ENCODE results near the gene MB.

The MB gene

DNA sequence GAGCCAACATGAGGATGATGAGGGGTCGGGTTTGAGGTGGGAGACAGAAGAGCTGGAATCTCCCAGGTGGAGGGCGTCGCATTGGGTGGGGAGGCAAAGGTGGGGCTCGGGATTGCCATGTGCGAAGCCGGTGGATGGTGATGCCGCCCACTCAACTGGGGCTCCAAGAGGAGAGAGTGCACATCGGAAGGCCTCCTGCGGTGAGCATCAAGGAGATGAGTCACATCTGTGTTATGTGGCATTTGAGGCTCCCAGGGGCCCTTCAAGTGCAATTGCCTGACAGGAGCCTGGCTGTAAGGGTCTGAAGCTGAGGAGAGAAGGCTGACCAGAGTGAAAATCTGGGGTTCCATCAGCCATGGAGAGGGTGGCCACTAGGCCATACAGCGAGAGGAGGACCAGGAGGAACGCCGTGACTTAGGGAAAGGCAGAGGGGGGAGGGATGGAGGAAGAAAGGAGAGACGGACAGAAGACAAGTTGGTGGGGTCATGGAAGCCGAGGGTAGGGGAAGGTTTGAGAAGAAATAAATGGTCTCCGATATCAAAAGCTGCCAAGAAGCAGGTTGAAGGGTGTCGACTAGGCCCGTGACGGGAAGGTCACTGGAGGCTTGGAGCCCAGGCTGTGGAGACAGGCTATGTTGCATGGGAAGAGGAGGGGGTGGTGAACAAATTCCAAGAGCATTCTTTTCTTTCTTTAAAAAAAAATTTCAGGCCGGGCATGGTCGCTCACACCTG lies 55.2 kb downstream of the MB start:
- H3K27me3 ChIP-seq (ENCODE audit: insufficient read depth, low read depth): peaks cover 9% of the 10 kb centered on the region; the same call in 1 of the 2 replicates
- H3K4me3 ChIP-seq (IDR thresholded peaks at IDR 0.05; ENCODE audit: insufficient read depth, low read depth, low read length): no peak overlapping the region
- H3K9ac ChIP-seq: no peak overlapping the region
- H3K4me2 ChIP-seq: no peak overlapping the region
- H3K36me3 ChIP-seq (ENCODE audit: insufficient read depth): no peaks in the 10 kb centered on the region
- H4K20me1 ChIP-seq (ENCODE audit: insufficient read depth): no peaks in the 10 kb centered on the region
- no peak overlapping the region for H2AFZ ChIP-seq (ENCODE audit: low read depth)
- peaks cover 4% of the 10 kb centered on the region for H3K4me1 ChIP-seq (ENCODE audit: low read depth, poor library complexity, severe bottlenecking)
- no peaks in the 10 kb centered on the region for H3K79me2 ChIP-seq (ENCODE audit: insufficient read depth, low read depth)
- no peak overlapping the region for H3K27ac ChIP-seq
- TF ChIP-seq, protein P1, sequence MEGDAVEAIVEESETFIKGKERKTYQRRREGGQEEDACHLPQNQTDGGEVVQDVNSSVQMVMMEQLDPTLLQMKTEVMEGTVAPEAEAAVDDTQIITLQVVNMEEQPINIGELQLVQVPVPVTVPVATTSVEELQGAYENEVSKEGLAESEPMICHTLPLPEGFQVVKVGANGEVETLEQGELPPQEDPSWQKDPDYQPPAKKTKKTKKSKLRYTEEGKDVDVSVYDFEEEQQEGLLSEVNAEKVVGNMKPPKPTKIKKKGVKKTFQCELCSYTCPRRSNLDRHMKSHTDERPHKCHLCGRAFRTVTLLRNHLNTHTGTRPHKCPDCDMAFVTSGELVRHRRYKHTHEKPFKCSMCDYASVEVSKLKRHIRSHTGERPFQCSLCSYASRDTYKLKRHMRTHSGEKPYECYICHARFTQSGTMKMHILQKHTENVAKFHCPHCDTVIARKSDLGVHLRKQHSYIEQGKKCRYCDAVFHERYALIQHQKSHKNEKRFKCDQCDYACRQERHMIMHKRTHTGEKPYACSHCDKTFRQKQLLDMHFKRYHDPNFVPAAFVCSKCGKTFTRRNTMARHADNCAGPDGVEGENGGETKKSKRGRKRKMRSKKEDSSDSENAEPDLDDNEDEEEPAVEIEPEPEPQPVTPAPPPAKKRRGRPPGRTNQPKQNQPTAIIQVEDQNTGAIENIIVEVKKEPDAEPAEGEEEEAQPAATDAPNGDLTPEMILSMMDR (conservative IDR thresholded peaks at IDR 0.05; ENCODE audit: low read depth, low read length): no peak

DNA sequence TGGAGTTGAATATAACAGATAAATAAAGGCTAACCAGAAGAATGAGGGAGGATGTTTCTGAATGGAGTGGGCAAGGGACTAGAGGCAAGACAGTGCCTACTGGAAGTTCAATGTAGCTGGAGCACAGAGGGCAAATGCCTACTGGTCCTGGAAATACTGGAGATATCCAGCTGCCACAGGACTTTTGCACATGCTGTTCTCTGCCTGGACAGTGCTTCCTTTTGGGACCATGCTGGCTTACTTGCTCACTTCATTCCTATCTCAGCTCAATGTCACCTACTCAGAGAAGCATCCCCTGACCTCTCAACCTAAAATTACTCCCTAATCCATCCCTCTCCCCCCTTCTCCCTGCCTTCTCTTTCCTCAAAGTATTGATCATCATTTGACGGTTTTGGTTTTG lies 56.3 kb downstream of the MB start:
- Histone ChIP-seq H2AFZ (ENCODE audit: low read depth) (no peak overlapping the region), H3K4me3 (IDR thresholded peaks at IDR 0.05; ENCODE audit: insufficient read depth, low read depth, low read length) (no peak overlapping the region), H3K4me2 (no peak overlapping the region), H3K36me3 (ENCODE audit: insufficient read depth) (no peaks in the 10 kb centered on the region), H3K79me2 (ENCODE audit: insufficient read depth, low read depth) (no peaks in the 10 kb centered on the region), H3K27me3 (ENCODE audit: insufficient read depth, low read depth) (peaks cover 12% of the 10 kb centered on the region; the same call in 1 of the 2 replicates), H3K9ac (no peak overlapping the region), H4K20me1 (ENCODE audit: insufficient read depth) (no peaks in the 10 kb centered on the region), H3K4me1 (ENCODE audit: low read depth, poor library complexity, severe bottlenecking) (peaks cover 4% of the 10 kb centered on the region), H3K27ac (no peak overlapping the region)
- TF ChIP-seq, protein P1 (conservative IDR thresholded peaks at IDR 0.05; ENCODE audit: low read depth, low read length): no peak

DNA sequence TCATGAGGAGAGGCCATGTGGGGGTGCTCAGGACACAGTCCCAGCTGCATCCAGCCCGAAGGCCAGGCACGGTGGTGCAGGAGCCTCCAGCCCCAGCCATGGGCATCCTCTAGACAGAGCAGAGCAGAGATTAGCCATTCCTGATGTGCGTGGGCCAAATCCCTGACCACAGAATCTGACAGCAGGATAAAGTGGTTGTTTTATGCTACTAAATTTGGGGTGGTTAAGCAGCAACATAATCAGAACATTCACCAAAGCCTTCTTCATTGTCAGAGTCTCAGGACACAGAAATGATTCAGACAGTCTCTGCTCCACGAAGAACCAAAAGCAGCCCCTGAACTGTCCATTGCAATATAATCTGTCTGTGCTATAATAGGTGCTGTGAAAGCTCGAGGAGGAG lies 56.8 kb downstream of the MB start:
- no peak overlapping the region for H3K27ac ChIP-seq
- H4K20me1 ChIP-seq (ENCODE audit: insufficient read depth): no peaks in the 10 kb centered on the region
- H3K36me3 ChIP-seq (ENCODE audit: insufficient read depth): no peaks in the 10 kb centered on the region
- peaks cover 4% of the 10 kb centered on the region for H3K4me1 ChIP-seq (ENCODE audit: low read depth, poor library complexity, severe bottlenecking)
- no peak overlapping the region for H3K4me3 ChIP-seq (IDR thresholded peaks at IDR 0.05; ENCODE audit: insufficient read depth, low read depth, low read length)
- H3K4me2 ChIP-seq: no peak overlapping the region
- no peaks in the 10 kb centered on the region for H3K79me2 ChIP-seq (ENCODE audit: insufficient read depth, low read depth)
- TF ChIP-seq, protein P1 (conservative IDR thresholded peaks at IDR 0.05; ENCODE audit: low read depth, low read length): no peak
- peaks cover 12% of the 10 kb centered on the region; the same call in 1 of the 2 replicates for H3K27me3 ChIP-seq (ENCODE audit: insufficient read depth, low read depth)
- H3K9ac ChIP-seq: no peak overlapping the region
- H2AFZ ChIP-seq (ENCODE audit: low read depth): no peak overlapping the region

DNA sequence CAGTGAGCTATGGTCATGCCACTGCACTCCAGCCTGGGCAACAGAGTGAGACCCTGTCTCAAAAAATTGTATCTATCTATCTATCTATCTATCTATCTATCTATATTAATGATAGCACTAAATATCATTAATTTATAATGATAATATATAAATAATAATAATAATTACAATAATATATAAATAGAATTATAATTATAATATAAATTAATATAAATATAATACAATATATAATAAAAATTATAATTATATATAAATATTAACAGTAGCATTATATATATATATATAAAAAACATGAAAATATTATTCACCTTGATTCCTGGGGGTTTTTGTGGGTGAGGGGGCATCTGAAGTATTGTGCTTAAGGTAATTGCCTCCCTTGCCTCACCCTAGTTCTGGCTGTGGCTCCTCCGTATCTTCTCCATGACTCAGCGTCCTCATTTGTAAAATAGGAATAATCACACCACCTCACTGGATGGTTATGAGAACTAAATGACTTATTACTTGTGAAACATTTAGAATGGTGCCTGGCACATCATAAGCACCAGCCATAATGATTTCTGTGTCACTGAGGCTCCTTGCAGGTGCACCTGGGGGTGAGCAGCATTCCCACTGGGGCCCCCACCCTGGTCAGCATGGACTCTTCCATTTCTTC lies 57.6 kb downstream of the MB start:
- Histone ChIP-seq H2AFZ (ENCODE audit: low read depth) (no peak overlapping the region), H3K36me3 (ENCODE audit: insufficient read depth) (no peaks in the 10 kb centered on the region), H3K4me2 (no peak overlapping the region), H3K27me3 (ENCODE audit: insufficient read depth, low read depth) (peaks cover 12% of the 10 kb centered on the region; the same call in 1 of the 2 replicates), H3K79me2 (ENCODE audit: insufficient read depth, low read depth) (no peaks in the 10 kb centered on the region), H4K20me1 (ENCODE audit: insufficient read depth) (no peaks in the 10 kb centered on the region), H3K4me1 (ENCODE audit: low read depth, poor library complexity, severe bottlenecking) (peaks cover 4% of the 10 kb centered on the region), H3K9ac (no peak overlapping the region), H3K27ac (no peak overlapping the region), H3K4me3 (IDR thresholded peaks at IDR 0.05; ENCODE audit: insufficient read depth, low read depth, low read length) (no peak overlapping the region)
- TF ChIP-seq, protein P1 (conservative IDR thresholded peaks at IDR 0.05; ENCODE audit: low read depth, low read length): no peak
